CD4-positive, alpha-beta T cell treated with Interleukin-15 for 1 hour (primary cell): ENCODE results near the gene CCDC179.

ENCODE experiments used
- DNase-seq: peaks from one replicate; pipeline ENCODE4 v3.0.0-alpha.2; 2020

Gene CCDC179

DNA sequence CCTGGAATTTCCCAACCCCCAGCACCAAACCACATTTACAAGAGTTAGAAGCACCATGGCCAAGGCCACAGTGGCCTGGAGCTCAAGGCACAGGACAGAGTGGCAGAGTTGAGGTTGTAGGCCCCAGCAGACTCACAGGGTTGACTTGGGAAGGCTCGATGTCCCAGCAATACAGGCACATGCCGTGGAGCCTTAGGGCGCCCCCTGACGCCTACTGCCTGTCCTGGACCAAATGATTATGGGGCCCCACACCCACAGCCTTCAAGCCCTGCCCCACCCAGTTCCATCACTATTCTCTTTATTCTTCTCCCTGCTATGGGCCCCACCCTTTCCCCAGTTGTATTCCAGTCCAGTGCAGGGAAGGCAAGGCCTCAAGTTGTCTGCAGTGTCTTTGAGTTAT is at the start of gene CCDC179:
Gene CCDC179 (minus strand): TSS at position 234 of the 400 bp plus-strand sequence. CDS start 53 bp downstream, at position 181.
- DNase-seq: no peak

DNA sequence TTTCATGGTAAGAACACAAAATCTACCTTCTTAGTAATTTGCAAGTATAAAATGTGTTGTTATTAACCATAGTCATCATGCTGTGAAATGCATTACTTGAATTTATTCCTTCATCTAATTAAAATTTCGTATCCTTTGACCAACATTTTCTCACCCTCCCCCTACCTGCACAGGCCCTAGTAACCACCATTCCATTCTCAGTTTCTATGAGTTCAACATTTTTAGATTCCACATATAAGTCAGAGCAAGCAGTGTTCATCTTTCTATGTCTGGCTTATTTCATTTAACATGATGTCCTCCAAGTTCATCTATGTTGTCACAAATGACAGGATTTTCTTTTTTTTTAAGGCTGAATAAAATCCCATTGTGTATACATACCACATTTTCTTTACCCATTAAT is 43.5 kb upstream of the CCDC179 start:
- DNase-seq: no peak

- DNase-seq: no peak
These were observed 41.3 kb upstream of the CCDC179 start for GRCh38 chr11:22901603-22902002.

DNA sequence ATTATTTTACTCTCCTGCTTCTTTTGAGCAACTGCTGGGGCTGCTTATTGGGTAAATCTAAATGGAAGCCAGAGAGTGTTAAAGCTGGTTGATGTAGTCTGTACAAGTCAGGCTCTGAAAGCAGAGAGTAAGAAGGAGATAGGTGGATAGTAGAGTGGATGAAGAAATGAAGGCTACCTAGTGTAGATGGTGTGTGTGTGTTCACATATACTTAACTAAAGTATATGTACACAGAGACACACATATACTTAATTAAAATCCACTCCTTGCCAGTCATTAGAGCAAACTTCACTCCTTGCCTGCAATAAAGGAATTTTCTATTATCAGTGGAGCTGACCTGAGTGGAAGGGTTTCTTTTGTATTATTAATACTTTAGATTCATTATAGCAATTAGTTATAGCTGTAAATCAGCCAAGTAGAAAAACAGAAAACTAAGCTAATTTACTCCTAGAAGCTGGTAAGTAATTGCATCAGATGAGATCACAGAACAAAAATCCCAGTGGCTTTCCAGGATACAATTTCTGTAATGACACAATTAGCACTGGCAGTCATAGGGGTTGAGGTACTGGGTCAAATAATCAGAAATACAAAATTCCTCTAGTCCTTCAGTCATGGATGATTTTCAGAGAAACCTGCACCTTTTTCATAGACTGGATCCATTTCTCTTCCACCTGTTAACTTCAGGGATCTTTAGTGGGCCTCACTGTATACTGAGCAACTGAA is 40.7 kb upstream of the CCDC179 start:
- DNase-seq: no peak

- no peak for DNase-seq
These were observed 37.8 kb upstream of the CCDC179 start for GRCh38 chr11:22898036-22898435.

- no peak for DNase-seq
These were observed 30.0 kb upstream of the CCDC179 start for GRCh38 chr11:22890227-22890626.

DNA sequence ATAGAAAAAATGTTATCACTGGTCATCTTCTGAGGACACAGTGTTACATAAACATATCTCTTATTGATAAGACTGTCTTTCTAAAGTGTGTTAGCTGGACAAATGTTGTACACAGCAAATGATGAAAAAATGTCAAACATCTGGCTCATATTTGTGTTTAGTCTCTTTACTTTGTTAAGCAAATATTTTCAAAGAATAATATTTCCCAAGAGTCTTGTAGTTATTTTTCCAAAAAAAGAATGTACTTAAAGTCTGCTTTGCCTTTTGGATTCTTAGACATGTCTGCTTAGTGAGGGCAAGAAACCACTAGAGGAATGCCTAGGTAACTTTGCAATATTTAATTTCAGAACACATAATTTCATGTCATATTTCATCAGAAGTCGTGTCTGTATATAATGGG is 23.9 kb upstream of the CCDC179 start:
- DNase-seq: no peak

DNA sequence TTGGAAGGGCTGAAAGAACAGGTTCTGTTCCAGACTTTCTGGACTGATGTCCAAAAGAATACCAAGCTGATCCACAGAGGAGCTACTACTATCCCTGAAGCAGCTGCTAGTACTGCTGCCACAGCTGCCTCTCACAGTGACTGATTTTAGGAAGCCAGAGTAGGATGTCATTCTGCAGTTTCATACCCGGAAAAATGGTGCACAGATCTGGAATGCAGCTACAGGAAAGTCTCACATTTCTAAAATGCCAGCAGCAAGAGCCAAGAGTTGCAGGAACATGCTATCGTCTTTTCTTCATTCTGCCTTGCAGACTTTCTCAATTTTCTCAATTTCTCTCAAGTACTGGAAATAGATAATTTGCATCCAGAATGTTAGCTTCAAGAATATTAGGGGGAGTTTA is 19.4 kb upstream of the CCDC179 start:
- DNase-seq: no peak

GRCh38 chr11:22878604-22879003 is 18.3 kb upstream of the CCDC179 start:
- no peak for DNase-seq

DNA sequence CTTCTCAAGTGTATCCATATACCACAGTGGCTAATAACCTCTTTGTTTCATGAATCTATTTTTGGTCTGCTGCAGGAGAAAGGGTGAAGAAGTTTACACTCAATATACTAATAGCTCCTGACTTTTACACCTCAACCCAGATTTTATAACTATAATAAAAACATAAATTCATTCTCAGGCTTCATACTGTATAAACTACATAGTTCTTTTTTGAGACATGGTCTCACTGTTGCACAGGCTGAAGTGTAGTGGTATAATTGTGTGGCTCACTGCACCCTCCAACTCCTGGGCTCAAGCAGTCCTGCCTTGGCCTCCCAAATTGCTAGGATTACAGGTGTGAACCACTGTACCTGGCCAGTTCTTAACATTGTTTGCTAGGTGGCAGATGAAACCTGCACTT is 17.8 kb upstream of the CCDC179 start:
- DNase-seq: no peak

GRCh38 chr11:22875869-22876473 is 15.7 kb upstream of the CCDC179 start:
- DNase-seq: peak; percentile 31

GRCh38 chr11:22869325-22869724 is 9.1 kb upstream of the CCDC179 start:
- no peak for DNase-seq

- DNase-seq: no peak
These were observed 518 bp downstream of the CCDC179 start for GRCh38 chr11:22859756-22860155.

DNA sequence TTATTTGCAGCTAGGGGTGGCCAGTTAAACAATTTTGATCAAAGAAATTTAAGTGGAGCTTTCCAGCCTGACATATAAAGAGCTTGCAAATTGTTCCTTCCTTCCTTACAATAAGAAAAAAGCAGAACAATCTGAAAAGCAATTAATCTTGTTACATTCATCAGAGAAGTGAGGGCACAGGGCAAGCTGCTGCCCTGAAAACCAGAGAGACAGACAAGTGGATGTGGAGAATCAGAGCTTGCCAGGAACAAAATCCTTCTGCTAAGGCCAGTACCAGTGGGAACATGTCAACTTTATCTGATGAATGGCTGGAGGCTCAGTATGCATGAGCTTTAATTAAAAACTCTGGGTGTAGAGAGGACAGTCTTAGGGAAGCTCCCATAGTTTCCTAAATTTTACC is 8.8 kb downstream of the CCDC179 start:
- no peak for DNase-seq

GRCh38 chr11:22846726-22847125 is 13.5 kb downstream of the CCDC179 start:
- no peak for DNase-seq

GRCh38 chr11:22832315-22833015 is 27.8 kb downstream of the CCDC179 start:
- DNase-seq: no peak

DNA sequence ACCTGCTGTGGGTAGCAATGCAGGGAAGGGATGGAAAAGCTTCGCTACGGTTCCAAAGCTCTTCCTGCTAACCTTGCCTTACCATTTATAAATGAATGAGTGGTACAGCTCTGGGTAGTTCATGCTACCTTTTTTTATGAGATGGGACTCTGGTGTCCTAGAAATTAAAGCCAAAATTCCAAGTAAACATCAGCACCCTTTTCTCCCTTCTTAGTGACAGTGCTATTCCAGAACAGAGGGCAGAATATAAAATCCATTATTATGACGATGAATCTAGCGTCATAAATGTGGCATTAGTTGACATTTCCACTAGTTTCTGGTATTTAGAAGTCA is 30.2 kb downstream of the CCDC179 start:
- DNase-seq: no peak

DNA sequence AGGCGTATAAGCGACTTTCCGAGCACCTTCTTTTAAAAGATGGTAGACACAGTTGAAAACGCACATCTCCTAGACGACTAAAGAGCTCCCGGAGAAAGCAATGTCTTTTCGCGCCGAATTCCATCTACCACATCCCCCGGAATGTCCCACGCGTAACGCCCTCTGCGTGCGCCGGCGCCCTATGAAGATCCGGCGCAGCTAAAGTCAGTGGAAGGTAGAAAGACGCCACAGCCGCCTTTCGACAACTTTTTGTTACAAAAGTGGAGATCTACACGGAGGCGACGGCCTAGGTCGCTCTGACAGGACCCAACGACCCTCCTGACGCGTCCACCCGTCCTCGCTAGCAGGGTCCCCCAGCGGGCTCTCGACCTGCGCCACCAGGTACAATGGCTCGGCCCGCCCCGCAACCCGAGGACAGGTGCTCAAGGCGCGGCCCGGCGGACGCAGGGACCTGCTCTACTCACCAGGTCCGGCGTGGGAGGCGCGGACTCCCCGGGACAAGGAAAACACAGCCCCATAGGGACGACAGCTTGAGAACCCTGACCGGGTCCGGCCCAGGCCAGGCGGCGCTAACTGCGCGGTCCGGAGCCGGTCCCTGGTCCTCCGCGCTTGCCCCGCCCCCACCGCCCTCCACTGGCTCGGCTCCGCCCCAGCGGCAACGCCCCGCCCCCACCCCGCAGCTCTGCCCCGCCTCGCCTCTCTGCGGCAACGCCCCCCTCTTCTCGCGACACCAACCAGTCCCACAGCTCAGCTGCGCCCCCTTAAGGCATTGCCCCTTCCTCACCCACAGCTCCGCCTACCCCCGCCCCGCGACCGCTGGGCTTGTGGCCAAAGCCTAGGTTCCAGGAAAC is 30.8 kb downstream of the CCDC179 start, which contains the start of gene SVIP:
Gene SVIP (minus strand): TSS at position 571 of the 851 bp plus-strand sequence. CDS start 53 bp downstream, at position 518.
- DNase-seq: peak; percentile 91

DNA sequence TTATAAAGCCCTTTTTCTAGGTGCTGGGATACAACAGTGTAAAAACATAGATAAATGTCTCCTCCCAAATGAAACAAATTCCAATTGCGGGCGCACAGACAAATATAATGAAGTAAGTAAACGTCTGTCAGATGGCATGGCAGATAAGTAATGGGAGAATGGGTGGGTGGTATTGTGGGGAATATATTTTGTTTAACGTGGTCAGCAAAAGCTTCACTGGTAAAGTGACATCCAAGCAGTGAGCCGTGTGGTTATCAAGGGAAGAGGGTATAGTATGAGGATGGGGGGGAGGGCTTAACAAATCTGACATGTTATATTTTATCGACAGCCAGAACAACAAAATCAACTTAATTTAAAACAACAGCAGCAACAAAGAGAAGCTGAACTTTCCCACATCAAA is 31.9 kb downstream of the CCDC179 start:
- no peak for DNase-seq

DNA sequence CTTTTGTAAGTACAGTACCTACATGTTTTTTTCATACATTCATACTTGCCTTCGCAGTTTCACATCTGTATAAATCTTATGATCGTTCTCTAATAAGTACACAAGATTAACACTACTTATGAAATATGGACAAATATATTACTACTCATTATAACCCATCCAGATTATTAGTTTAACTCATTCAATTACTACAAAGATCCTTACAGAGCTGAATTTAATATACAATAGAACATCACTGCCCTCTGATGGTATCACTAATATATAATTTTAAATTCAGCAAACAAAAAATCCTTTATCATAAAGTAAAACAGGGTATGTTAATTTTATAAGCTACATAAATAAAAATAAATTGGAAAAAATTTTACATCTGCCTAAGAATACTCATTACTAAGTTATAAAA is 38.1 kb downstream of the CCDC179 start:
- DNase-seq: no peak

- no peak for DNase-seq
These were observed 50.4 kb downstream of the CCDC179 start for GRCh38 chr11:22809893-22810292.

- no peak for DNase-seq
These were observed 51.6 kb downstream of the CCDC179 start for GRCh38 chr11:22808571-22809197.
